ENCODE results near the gene PLCB2.

The PLCB2 gene

GRCh38 chr15:40238532-40239403 lies 69.0 kb downstream of the PLCB2 start, which contains the start of gene PAK6:
Gene PAK6, plus strand, starts transcription at chr15:40239063. Its CDS starts 25,723 bp downstream, at chr15:40264786.
- DNase-seq (no peak), ATAC-seq (ENCODE audit: insufficient read depth, low read depth) (no peak)
- no peaks in the 10 kb centered on the region for H3K9me3 ChIP-seq (ENCODE audit: insufficient read depth, low read length, severe bottlenecking)
- no peak within 1 kb of the TSS for H3K27ac ChIP-seq (ENCODE audit: low read length)
- no peak within 1 kb of the TSS for H3K4me2 ChIP-seq (ENCODE audit: insufficient read depth, low read length)
- no peaks in the 10 kb centered on the region for H3K4me1 ChIP-seq (ENCODE audit: insufficient read depth, low read length)
- no peaks in the 10 kb centered on the region for H4K20me1 ChIP-seq (ENCODE audit: insufficient read depth, low read length)
- H3K4me3 ChIP-seq (ENCODE audit: low read depth in 1 of 2, low read length in 2 of 2): no peak within 1 kb of the TSS
- TF ChIP-seq EZH2 (IDR thresholded peaks at IDR 0.05; ENCODE audit: borderline replicate concordance, low read depth, low read length, severe bottlenecking) (no peak), CTCF (IDR thresholded peaks at IDR 0.05; ENCODE audit: borderline replicate concordance, extremely low read depth, low read length, poor library complexity, severe bottlenecking) (no peak)
- H2AFZ ChIP-seq (ENCODE audit: low read depth, low read length): no peak within 1 kb of the TSS
- no peaks in the 10 kb centered on the region for H3K79me2 ChIP-seq (ENCODE audit: insufficient read depth, low read length)
- H3K9ac ChIP-seq (ENCODE audit: low read depth, low read length): no peak within 1 kb of the TSS
- H3K36me3 ChIP-seq (ENCODE audit: insufficient read depth, low read length): no peaks in the 10 kb centered on the region
- no peaks in the 10 kb centered on the region for H3K27me3 ChIP-seq (ENCODE audit: insufficient read depth, low read length, poor library complexity)
